ENCODE data around the gene PPP1R13L.
"Not testable (repeated sequence)": the region's sequence is repeated elsewhere in the genome, so short reads cannot be mapped to it uniquely, and the experiment has no call there.

PPP1R13L gene

GRCh38 chr19:45429896-45430295 is 25.0 kb upstream of the PPP1R13L start:
- not testable (repeated sequence) for DNase-seq

- DNase-seq = no peak
These were observed 23.7 kb upstream of the PPP1R13L start for GRCh38 chr19:45428384-45429231.

GRCh38 chr19:45424191-45425058 is 19.6 kb upstream of the PPP1R13L start:
- peak; percentile 69 for DNase-seq

GRCh38 chr19:45423589-45424190 is 18.8 kb upstream of the PPP1R13L start, which contains the start of gene ERCC1:
TSS of gene ERCC1 (minus strand) at chr19:45423917. CDS start at chr19:45423374, 543 bp downstream.
- peak; percentile 91 for DNase-seq

- no peak for DNase-seq
These were observed 18.2 kb upstream of the PPP1R13L start for GRCh38 chr19:45423033-45423588.

- no peak for DNase-seq
These were observed 17.2 kb upstream of the PPP1R13L start for GRCh38 chr19:45421947-45422498.

- DNase-seq = no peak
These were observed 16.0 kb upstream of the PPP1R13L start for GRCh38 chr19:45420871-45421270.

- DNase-seq = no peak
These were observed 15.5 kb upstream of the PPP1R13L start for GRCh38 chr19:45420356-45420755.

GRCh38 chr19:45419895-45420294 is 15.0 kb upstream of the PPP1R13L start:
- no peak for DNase-seq

- DNase-seq = no peak
These were observed 14.5 kb upstream of the PPP1R13L start for GRCh38 chr19:45419396-45419795.

- no peak for DNase-seq
These were observed 13.9 kb upstream of the PPP1R13L start for GRCh38 chr19:45418802-45419201.

- no peak for DNase-seq
These were observed 12.3 kb upstream of the PPP1R13L start for GRCh38 chr19:45417151-45417550.

- no peak for DNase-seq
These were observed 9.6 kb upstream of the PPP1R13L start for GRCh38 chr19:45414468-45414867.

GRCh38 chr19:45413497-45413896 is 8.6 kb upstream of the PPP1R13L start:
- no peak for DNase-seq

- not testable (repeated sequence) for DNase-seq
These were observed 5.5 kb upstream of the PPP1R13L start for GRCh38 chr19:45410330-45410729.

- DNase-seq = no peak
These were observed 4.7 kb upstream of the PPP1R13L start for GRCh38 chr19:45409557-45409920.

GRCh38 chr19:45408830-45409556 is 4.1 kb upstream of the PPP1R13L start:
- no peak for DNase-seq

GRCh38 chr19:45408121-45408520 is 3.3 kb upstream of the PPP1R13L start:
- DNase-seq = no peak

- DNase-seq = not testable (repeated sequence)
These were observed 2.7 kb upstream of the PPP1R13L start for GRCh38 chr19:45407585-45407984.

- no peak for DNase-seq
These were observed 2.2 kb upstream of the PPP1R13L start for GRCh38 chr19:45407091-45407375.

- peak; percentile 77 for DNase-seq
These were observed 1.6 kb upstream of the PPP1R13L start, which contains the start of gene POLR1G for GRCh38 chr19:45406226-45407090. TSS of gene POLR1G (plus strand) at chr19:45406644. CDS start at chr19:45406697, 53 bp downstream.
